Caco-2 (cell line): Measurements from ENCODE around the gene OR51E1. TPM values are rescaled to one million over a fixed set of nuclear protein-coding genes. Genes with fewer than 3 reads are reported as not detected.

Experiments used
- BruUV-seq: library from RNA; stranded (reverse); fragments of 400-500 nt; replicated peaks from 2 replicates; lab custom pipeline; 2021; lab: Mats Ljungman, UMichigan
- CTCF ChIA-PET: fragments of 300-600 bp; sonication (Branson Sonifier 250); formaldehyde crosslinking; loops from one replicate; lab custom pipeline; 2022; ENCODE audit warnings: antibody characterized with exemption; lab: Charles Lee
- POLR2A ChIA-PET: fragments of 300-600 bp; sonication (Branson Sonifier 250); formaldehyde crosslinking; loops from one replicate; lab custom pipeline; 2022; ENCODE audit warnings: antibody characterized with exemption; lab: Charles Lee
- DNase-seq, 2 experiments: peaks; one replicate each; pipeline versions ENCODE4 v3.0.0 to v3.0.0-alpha.2; 2020 to 2022
- H3K27me3 ChIP-seq: replicated peaks from 2 replicates; pipeline ENCODE4 v1.6.0; 2011; ENCODE audit warnings: low read length; ENCODE audit not compliant: control insufficient read depth, insufficient read depth
- H3K36me3 ChIP-seq: 2 replicates; pipeline ENCODE4 v1.5.1; 2011; ENCODE audit warnings: low read length; ENCODE audit not compliant: control insufficient read depth, insufficient read depth
- H3K4me1 ChIP-seq: fragments of 250-450 bp; sonication (Bioruptor Pico); 2 replicates; pipeline ENCODE4 v1.5.1; 2020; ENCODE audit warnings: mild to moderate bottlenecking
- H3K4me3 ChIP-seq: 2 replicates; pipeline ENCODE4 v1.5.1; 2011; ENCODE audit warnings: low read depth, mild to moderate bottlenecking, control low read depth, low read length
- H3K9me3 ChIP-seq: fragments of 250-450 bp; sonication (Bioruptor Pico); 2 replicates; pipeline ENCODE4 v1.5.1; 2020; ENCODE audit warnings: mild to moderate bottlenecking, moderate library complexity
- H3K27ac Mint-ChIP-seq: one replicate; pipeline ENCODE4 v1.8.0; 2022; ENCODE audit warnings: mixed read lengths; ENCODE audit not compliant: unreplicated experiment
- H3K27me3 Mint-ChIP-seq: one replicate; pipeline ENCODE4 v1.8.0; 2022; ENCODE audit warnings: mixed read lengths; ENCODE audit not compliant: insufficient read depth, unreplicated experiment
- H3K36me3 Mint-ChIP-seq: one replicate; pipeline ENCODE4 v1.8.0; 2022; ENCODE audit warnings: mild to moderate bottlenecking, mixed read lengths; ENCODE audit not compliant: insufficient read depth, unreplicated experiment
- H3K4me1 Mint-ChIP-seq: one replicate; pipeline ENCODE4 v1.8.0; 2022; ENCODE audit warnings: low read depth, mixed read lengths; ENCODE audit not compliant: unreplicated experiment
- H3K4me3 Mint-ChIP-seq: one replicate; pipeline ENCODE4 v1.8.0; 2022; ENCODE audit warnings: mild to moderate bottlenecking, moderate library complexity, mixed read lengths; ENCODE audit not compliant: unreplicated experiment
- H3K9me3 Mint-ChIP-seq: one replicate; pipeline ENCODE4 v1.8.0; 2022; ENCODE audit warnings: mixed read lengths; ENCODE audit not compliant: unreplicated experiment
- intact Hi-C: fragments of 100-400 bp; cut with micrococcal nuclease; formaldehyde crosslinking; loops from one replicate; pipeline ENCODE4 v1.10.0; 2022; ENCODE audit not compliant: unreplicated experiment
- total RNA-seq: library from RNA; stranded (reverse); gene quantifications from 2 replicates; pipeline ENCODE4 v1.2.3, GENCODE V29; 2022
- TF ChIP-seq, protein P1 (sequence below), 2 experiments: fragments of 200-600 bp in 1 of 2; IDR thresholded peaks; 1 replicate in 1 of 2; 2 replicates in 1 of 2; pipeline versions ENCODE4 v1.5.1 to v1.8.0; 2011 to 2022; ENCODE audit warnings: antibody characterized with exemption in 1 of 2, control low read depth in 1 of 2, inconsistent platforms in 1 of 2, low read depth in 1 of 2, low read length in 1 of 2, mild to moderate bottlenecking in 1 of 2, moderate library complexity in 1 of 2; ENCODE audit not compliant: insufficient read depth in 1 of 2, severe bottlenecking in 1 of 2, unreplicated experiment in 1 of 2

Gene OR51E1
- total RNA-seq, 1 experiment from 2014 or later: not detected

DNA sequence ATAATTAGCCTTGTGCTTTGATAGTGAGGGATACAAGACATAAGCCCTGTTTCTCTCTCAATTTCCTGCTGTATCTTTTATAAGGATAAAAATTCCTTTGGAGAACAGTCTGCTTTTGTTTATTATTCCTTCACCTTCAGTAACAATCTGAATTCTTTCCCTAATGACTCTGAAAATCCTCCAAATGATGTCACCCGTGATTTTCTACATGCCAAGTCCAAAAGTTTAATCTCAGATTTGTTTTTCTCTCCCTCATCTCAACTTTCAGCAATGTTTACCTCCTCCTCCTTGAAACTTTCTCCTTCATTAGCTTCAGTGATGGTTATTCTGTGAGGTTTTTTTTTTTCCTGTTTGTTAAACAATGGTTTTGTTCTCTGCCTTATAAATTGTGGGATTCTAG is 51.7 kb downstream of the OR51E1 start:
- no peaks in the 10 kb centered on the region for H3K9me3 ChIP-seq
- Mint-ChIP-seq H3K4me1 (no peaks in the 10 kb centered on the region), H3K36me3 (no peaks in the 10 kb centered on the region), H3K27me3 (peaks cover 13% of the 10 kb centered on the region), H3K9me3 (no peaks in the 10 kb centered on the region), H3K4me3 (no peak overlapping the region), H3K27ac (no peak overlapping the region)
- H3K27me3 ChIP-seq: no peaks in the 10 kb centered on the region
- intact Hi-C loops: no loop called here
- ChIA-PET POLR2A (no interaction called here), CTCF (no interaction called here)
- no TSS peak for BruUV-seq
- TF ChIP-seq, protein P1, sequence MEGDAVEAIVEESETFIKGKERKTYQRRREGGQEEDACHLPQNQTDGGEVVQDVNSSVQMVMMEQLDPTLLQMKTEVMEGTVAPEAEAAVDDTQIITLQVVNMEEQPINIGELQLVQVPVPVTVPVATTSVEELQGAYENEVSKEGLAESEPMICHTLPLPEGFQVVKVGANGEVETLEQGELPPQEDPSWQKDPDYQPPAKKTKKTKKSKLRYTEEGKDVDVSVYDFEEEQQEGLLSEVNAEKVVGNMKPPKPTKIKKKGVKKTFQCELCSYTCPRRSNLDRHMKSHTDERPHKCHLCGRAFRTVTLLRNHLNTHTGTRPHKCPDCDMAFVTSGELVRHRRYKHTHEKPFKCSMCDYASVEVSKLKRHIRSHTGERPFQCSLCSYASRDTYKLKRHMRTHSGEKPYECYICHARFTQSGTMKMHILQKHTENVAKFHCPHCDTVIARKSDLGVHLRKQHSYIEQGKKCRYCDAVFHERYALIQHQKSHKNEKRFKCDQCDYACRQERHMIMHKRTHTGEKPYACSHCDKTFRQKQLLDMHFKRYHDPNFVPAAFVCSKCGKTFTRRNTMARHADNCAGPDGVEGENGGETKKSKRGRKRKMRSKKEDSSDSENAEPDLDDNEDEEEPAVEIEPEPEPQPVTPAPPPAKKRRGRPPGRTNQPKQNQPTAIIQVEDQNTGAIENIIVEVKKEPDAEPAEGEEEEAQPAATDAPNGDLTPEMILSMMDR (IDR thresholded peaks at IDR 0.05; ENCODE audit: insufficient read depth in 1 of 2, low read depth in 1 of 2, low read length in 1 of 2, severe bottlenecking in 1 of 2, unreplicated experiment in 1 of 2): no peak
- no peak for DNase-seq
- no peaks in the 10 kb centered on the region for H3K36me3 ChIP-seq
- H3K4me3 ChIP-seq: no peak overlapping the region
- H3K4me1 ChIP-seq: no peaks in the 10 kb centered on the region

DNA sequence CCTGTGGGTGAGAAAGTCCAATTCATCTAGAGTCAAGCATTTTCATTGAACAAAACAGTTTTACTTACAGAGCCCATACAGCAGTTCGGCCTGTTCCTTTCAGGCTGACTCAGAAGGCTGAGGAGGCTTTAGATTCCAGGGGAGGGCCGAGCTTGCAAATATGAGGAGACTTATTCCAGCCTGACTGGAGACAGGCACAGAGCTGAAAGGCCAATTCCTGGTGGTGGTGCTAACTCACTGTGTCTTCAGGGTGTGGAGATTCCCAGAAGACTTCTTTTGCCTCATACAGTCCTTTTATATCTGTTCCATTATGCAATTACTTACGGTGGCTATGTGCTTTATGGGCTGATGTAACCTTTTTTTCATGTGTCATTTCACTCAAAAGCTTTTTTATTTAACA is 53.8 kb downstream of the OR51E1 start, which contains the start of gene OR51E2:
OR51E2 (minus strand) TSS at position 269 of the 400 bp plus-strand sequence. CDS start 15,142 bp downstream, outside the sequence.
- no peaks in the 10 kb centered on the region for H3K4me1 Mint-ChIP-seq
- no peaks in the 10 kb centered on the region for H3K36me3 ChIP-seq
- no peaks in the 10 kb centered on the region for H3K9me3 ChIP-seq
- TF ChIP-seq, protein P1 (IDR thresholded peaks at IDR 0.05; ENCODE audit: insufficient read depth in 1 of 2, low read depth in 1 of 2, low read length in 1 of 2, severe bottlenecking in 1 of 2, unreplicated experiment in 1 of 2): no peak
- no peaks in the 10 kb centered on the region for H3K4me1 ChIP-seq
- no peaks in the 10 kb centered on the region for H3K27me3 ChIP-seq
- no peak within 1 kb of the TSS for H3K27ac Mint-ChIP-seq
- POLR2A ChIA-PET: no interaction called here
- no peaks in the 10 kb centered on the region for H3K36me3 Mint-ChIP-seq
- no peak within 1 kb of the TSS for H3K4me3 Mint-ChIP-seq
- CTCF ChIA-PET: interaction anchor here (0.9 to 1.2 kb wide), 2 partner anchors 294 to 316 kb away, joined by 3 read pairs; no protein-coding TSS in a partner anchor
- peaks cover 7% of the 10 kb centered on the region for H3K27me3 Mint-ChIP-seq
- H3K9me3 Mint-ChIP-seq: no peaks in the 10 kb centered on the region
- no TSS peak for BruUV-seq
- DNase-seq: peak in 1 of 2 experiments; percentile 5
- intact Hi-C loops: no loop called here
- H3K4me3 ChIP-seq: no peak within 1 kb of the TSS

DNA sequence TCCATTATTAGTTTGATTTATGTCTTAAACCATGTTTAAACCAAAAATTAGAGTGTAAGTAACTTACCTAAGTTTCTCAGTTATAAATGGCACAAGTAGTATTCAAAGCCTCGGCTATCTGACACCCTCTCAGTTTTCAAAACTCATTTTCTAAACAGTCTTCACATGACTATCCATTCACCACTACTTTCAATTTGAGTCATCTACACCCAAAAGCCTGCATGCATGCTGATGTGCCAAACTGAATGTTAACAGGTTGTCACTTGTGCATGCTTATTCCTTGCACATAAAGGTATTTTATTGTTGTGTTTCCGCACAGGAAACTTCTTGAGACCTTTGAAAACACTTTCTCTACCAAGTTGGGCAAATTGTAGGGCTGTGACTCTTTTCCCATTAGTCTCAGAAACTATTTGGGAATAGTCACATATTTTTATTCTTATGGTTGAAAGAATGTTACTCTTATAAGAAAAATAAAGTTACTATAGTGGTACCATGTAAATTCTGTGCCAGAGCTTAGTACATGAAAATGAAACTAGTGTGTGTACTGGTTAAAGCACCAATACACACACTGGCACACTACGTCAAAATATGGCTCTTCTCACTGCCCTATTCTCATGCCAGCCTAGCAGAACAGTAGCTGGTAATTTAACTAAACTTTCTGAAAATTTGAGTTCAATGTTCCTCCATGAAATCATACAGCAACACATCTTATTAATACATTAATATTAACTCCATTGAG is 56.1 kb downstream of the OR51E1 start:
- no peaks in the 10 kb centered on the region for H3K4me1 Mint-ChIP-seq
- intact Hi-C loops: no loop called here
- no peak overlapping the region for H3K27ac Mint-ChIP-seq
- Histone ChIP-seq H3K36me3 (no peaks in the 10 kb centered on the region), H3K4me3 (no peak overlapping the region), H3K4me1 (no peaks in the 10 kb centered on the region), H3K9me3 (no peaks in the 10 kb centered on the region), H3K27me3 (no peaks in the 10 kb centered on the region)
- no peaks in the 10 kb centered on the region for H3K36me3 Mint-ChIP-seq
- TF ChIP-seq, protein P1 (IDR thresholded peaks at IDR 0.05; ENCODE audit: insufficient read depth in 1 of 2, low read depth in 1 of 2, low read length in 1 of 2, severe bottlenecking in 1 of 2, unreplicated experiment in 1 of 2): no peak
- ChIA-PET CTCF (no interaction called here), POLR2A (no interaction called here)
- no TSS peak for BruUV-seq
- H3K9me3 Mint-ChIP-seq: no peaks in the 10 kb centered on the region
- DNase-seq: no peak
- H3K4me3 Mint-ChIP-seq: no peak overlapping the region
- peaks cover 5% of the 10 kb centered on the region for H3K27me3 Mint-ChIP-seq
